ENCODE data around the gene PLA2G4A.

The PLA2G4A gene

DNA sequence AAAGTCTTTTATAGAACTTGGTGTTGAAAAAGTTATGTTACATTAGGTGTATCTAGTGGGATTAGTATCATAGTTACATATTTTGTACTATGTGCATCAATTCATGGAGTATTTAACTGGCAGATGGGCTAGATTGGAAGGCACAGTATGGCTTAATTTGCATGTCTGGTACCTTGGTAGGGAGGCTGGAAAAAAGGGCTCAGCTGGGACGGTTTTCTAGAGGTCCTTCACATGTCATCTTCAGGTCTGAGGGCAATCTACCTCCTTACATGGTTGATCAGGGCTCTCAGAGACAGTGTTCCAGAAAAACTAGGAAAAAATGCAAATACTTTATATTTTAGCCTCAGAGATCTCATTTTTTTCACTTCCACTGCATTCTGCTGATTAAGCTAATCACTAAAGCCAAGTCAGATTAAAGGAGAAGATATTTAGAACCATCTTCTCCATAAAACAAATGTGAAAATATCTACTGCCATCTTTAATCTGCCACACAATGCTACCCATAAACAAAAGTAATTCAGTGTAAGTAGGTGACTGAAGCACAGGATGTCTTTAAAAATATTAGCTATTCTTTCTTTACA, 209.3 kb downstream of the PLA2G4A start:
- no peak for TF ChIP-seq CTCF (IDR thresholded peaks at IDR 0.05; ENCODE audit: low read depth, low read length, missing control alignments)
- H3K4me3 ChIP-seq (ENCODE audit: low read depth, low read length) = no peak overlapping the region

More for the DNA sequence above, 209.3 kb downstream of the PLA2G4A start:
- DNase-seq (ENCODE audit: low read depth) = no peak

Measured in GM12864 (cell line).